ENCODE measurements around the gene EXOG. TPM values are rescaled to one million over a fixed set of nuclear protein-coding genes. Genes with fewer than 3 reads are reported as not detected.

Gene EXOG
- polyA plus RNA-seq, 6 donors from 2014 or later, result 7.4 to 26.0 (median 10.5) TPM

- no peaks in the 10 kb centered on the region for H3K4me1 Mint-ChIP-seq
- peaks cover 0 to 7% (median 0%) of the 10 kb centered on the region in 3 donors for H3K27me3 Mint-ChIP-seq
- ATAC-seq (ENCODE audit: low read depth in 2 of 2) (no peak), DNase-seq (no peak)
- no peaks in the 10 kb centered on the region for H3K36me3 Mint-ChIP-seq
- H3K4me3 Mint-ChIP-seq, result no peak overlapping the region
- no peak overlapping the region for H3K27ac Mint-ChIP-seq
- H3K9me3 Mint-ChIP-seq, result peaks cover 0 to 21% (median 5%) of the 10 kb centered on the region in 7 donors
Measured at GRCh38 chr3:38573111-38573510, 77.0 kb downstream of the EXOG start.

GRCh38 chr3:38573556-38573955, 77.4 kb downstream of the EXOG start:
- DNase-seq, result no peak
- Mint-ChIP-seq H3K4me3 (no peak overlapping the region), H3K9me3 (peaks cover 0 to 21% (median 5%) of the 10 kb centered on the region in 7 donors), H3K4me1 (no peaks in the 10 kb centered on the region), H3K27ac (no peak overlapping the region), H3K27me3 (peaks cover 0 to 7% (median 0%) of the 10 kb centered on the region in 3 donors), H3K36me3 (no peaks in the 10 kb centered on the region)
- ATAC-seq (ENCODE audit: low read depth in 2 of 2), result no peak

- H3K9me3 Mint-ChIP-seq, result peaks cover 0 to 21% (median 5%) of the 10 kb centered on the region in 7 donors
- no peaks in the 10 kb centered on the region for H3K36me3 Mint-ChIP-seq
- peaks cover 0 to 7% (median 0%) of the 10 kb centered on the region in 3 donors for H3K27me3 Mint-ChIP-seq
- no peak overlapping the region for H3K27ac Mint-ChIP-seq
- DNase-seq (no peak), ATAC-seq (ENCODE audit: low read depth in 2 of 2) (no peak)
- no peaks in the 10 kb centered on the region for H3K4me1 Mint-ChIP-seq
- H3K4me3 Mint-ChIP-seq, result no peak overlapping the region
Measured at GRCh38 chr3:38574411-38575278, 78.5 kb downstream of the EXOG start.

DNA sequence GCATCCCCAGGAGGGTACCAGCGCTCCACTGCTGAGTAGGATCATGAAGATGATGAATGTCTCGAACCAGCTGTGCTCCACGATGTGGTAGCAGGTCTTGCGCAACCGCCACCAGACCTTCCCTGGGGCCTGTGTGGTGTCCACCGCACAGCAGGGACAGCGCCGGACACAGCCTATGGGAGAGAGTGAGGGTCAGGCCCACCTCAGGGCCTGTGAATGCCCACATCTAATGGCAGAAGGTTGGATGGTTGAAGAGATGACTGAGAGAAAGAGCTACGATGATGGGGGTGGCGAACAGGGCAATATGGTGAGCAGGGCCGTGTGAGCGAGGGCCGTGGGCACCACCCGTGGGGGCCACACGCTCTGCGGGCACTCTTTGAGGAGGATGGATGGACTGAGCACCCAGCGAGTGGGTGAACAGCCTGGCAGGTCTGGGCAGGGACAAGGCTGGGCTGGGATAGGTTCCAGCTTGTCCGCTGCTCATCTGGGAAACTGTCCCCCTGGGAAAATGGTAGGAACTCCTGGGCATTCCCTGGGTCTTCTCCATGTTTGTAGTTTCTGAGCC, 79.2 kb downstream of the EXOG start:
- Mint-ChIP-seq H3K27me3 (peaks cover 0 to 7% (median 0%) of the 10 kb centered on the region in 3 donors), H3K27ac (no peak overlapping the region), H3K36me3 (no peaks in the 10 kb centered on the region), H3K9me3 (peaks cover 0 to 21% (median 5%) of the 10 kb centered on the region in 7 donors), H3K4me1 (no peaks in the 10 kb centered on the region), H3K4me3 (no peak overlapping the region)
- ATAC-seq (ENCODE audit: low read depth in 2 of 2) (no peak), DNase-seq (no peak)

Other genes with a start within 250 kb of the EXOG start
- under 1 TPM in 2 of 6 donors, not detected in 4; 0.29 to 0.36 TPM for gene SLC22A13, start 230.5 kb upstream of the EXOG start, polyA plus RNA-seq (ENCODE audit: low read depth in 6 of 6)
- gene SLC22A14, start 214.0 kb upstream of the EXOG start, polyA plus RNA-seq (ENCODE audit: low read depth in 6 of 6), result not detected
- under 1 TPM in 2 of 6 donors, not detected in 4; 0.09 to 0.12 TPM for gene XYLB, start 149.6 kb upstream of the EXOG start, polyA plus RNA-seq (ENCODE audit: low read depth in 6 of 6)
- under 1 TPM in 5 of 6 donors, not detected in 1; 0.03 to 0.19 (median 0.05) TPM for gene ACVR2B, start 42.5 kb upstream of the EXOG start, polyA plus RNA-seq (ENCODE audit: low read depth in 6 of 6)
- not detected for gene SCN5A, start 153.3 kb downstream of the EXOG start, polyA plus RNA-seq (ENCODE audit: low read depth in 6 of 6)